OCI-LY3 (cell line): ENCODE data around the gene DNAJA4.

ENCODE experiments used
- H2AFZ ChIP-seq: fragments of 200-600, 300-600 bp; shearing (Covaris generic); 2 replicates; pipeline ENCODE4 v1.6.0; 2014; ENCODE audit warnings: antibody characterized with exemption, low read depth, low read length
- H3K27ac ChIP-seq: fragments of 200-600, 300-600 bp; sonication (generic); 2 replicates; pipeline ENCODE4 v1.5.1; 2014; ENCODE audit warnings: mild to moderate bottlenecking, low read length, moderate library complexity, mixed read lengths
- H3K27me3 ChIP-seq: fragments of 200-600, 300-600 bp; sonication (generic); 2 replicates; pipeline ENCODE4 v1.6.1; 2014; ENCODE audit warnings: low read depth, low read length, mixed read lengths
- H3K36me3 ChIP-seq: fragments of 200-600, 300-600 bp; sonication (generic); replicated peaks from 2 replicates; pipeline ENCODE3; 2014; ENCODE audit warnings: low read depth, low read length, mixed read lengths
- H3K4me1 ChIP-seq: fragments of 300-600, 200-600 bp; sonication (generic); 2 replicates; pipeline ENCODE4 v1.6.1; 2014; ENCODE audit warnings: low read length, mixed read lengths
- H3K4me2 ChIP-seq: fragments of 200-600, 300-600 bp; sonication (generic); 2 replicates; pipeline ENCODE4 v1.6.1; 2014; ENCODE audit warnings: low read length, mixed read lengths
- H3K4me3 ChIP-seq: fragments of 300-600, 200-600 bp; sonication (generic); 2 replicates; pipeline ENCODE4 v1.5.1; 2014; ENCODE audit warnings: antibody characterized with exemption, mild to moderate bottlenecking, low read length, moderate library complexity
- H3K79me2 ChIP-seq: fragments of 300-600, 200-600 bp; shearing (Covaris generic); 2 replicates; pipeline ENCODE4 v1.6.1; 2014; ENCODE audit warnings: mild to moderate bottlenecking, low read length, mixed read lengths
- H3K9ac ChIP-seq: fragments of 300-600, 200-600 bp; shearing (Covaris generic); 2 replicates; pipeline ENCODE4 v1.6.0; 2014; ENCODE audit warnings: mild to moderate bottlenecking, low read length, moderate library complexity
- H3K9me3 ChIP-seq: fragments of 200-600, 300-600 bp; shearing (Covaris generic); 2 replicates; pipeline ENCODE4 v1.6.1; 2014; ENCODE audit warnings: low read length, mixed read lengths; ENCODE audit not compliant: insufficient read depth
- H4K20me1 ChIP-seq: fragments of 200-600, 300-600 bp; sonication (generic); 2 replicates; pipeline ENCODE4 v1.6.1; 2016; ENCODE audit warnings: low read length, mixed read lengths; ENCODE audit not compliant: insufficient read depth
- CTCF ChIP-seq: fragments of 200-600, 300-600 bp; sonication (generic); IDR thresholded peaks from 2 replicates; pipeline ENCODE4 v1.5.1; 2014; ENCODE audit warnings: antibody characterized with exemption, low read length, low read depth
- EZH2phosphoT487 ChIP-seq: fragments of 200-600 bp; shearing (Covaris generic); IDR thresholded peaks from 2 replicates; pipeline ENCODE4 v1.6.1; 2018; ENCODE audit warnings: antibody characterized with exemption, mixed run types, low read depth

The DNAJA4 gene

GRCh38 chr15:78317145-78317836, 52.9 kb downstream of the DNAJA4 start:
- Histone ChIP-seq H3K27ac (peak overlapping the region; percentile 77), H3K9ac (peak overlapping the region; percentile 67), H3K36me3 (no peaks in the 10 kb centered on the region), H3K9me3 (no peaks in the 10 kb centered on the region), H3K27me3 (no peaks in the 10 kb centered on the region), H3K4me1 (peaks cover 21% of the 10 kb centered on the region), H4K20me1 (no peaks in the 10 kb centered on the region), H3K4me2 (peak overlapping the region; percentile 92), H3K4me3 (peak overlapping the region; percentile 69), H3K79me2 (no peaks in the 10 kb centered on the region), H2AFZ (peak overlapping the region; percentile 85)
- TF ChIP-seq CTCF (peak; percentile 32), EZH2phosphoT487 (no peak)

- no peaks in the 10 kb centered on the region for H3K79me2 ChIP-seq
- TF ChIP-seq EZH2phosphoT487: no peak
- TF ChIP-seq CTCF: no peak
- H3K9ac ChIP-seq: no peak overlapping the region
- H3K27me3 ChIP-seq: no peaks in the 10 kb centered on the region
- H4K20me1 ChIP-seq: no peaks in the 10 kb centered on the region
- no peaks in the 10 kb centered on the region for H3K9me3 ChIP-seq
- peaks cover 21% of the 10 kb centered on the region for H3K4me1 ChIP-seq
- no peak overlapping the region for H3K4me3 ChIP-seq
- no peak overlapping the region for H3K4me2 ChIP-seq
- no peaks in the 10 kb centered on the region for H3K36me3 ChIP-seq
- H2AFZ ChIP-seq: no peak overlapping the region
- no peak overlapping the region for H3K27ac ChIP-seq
Measured at GRCh38 chr15:78319588-78319987, 55.2 kb downstream of the DNAJA4 start.

- H4K20me1 ChIP-seq: no peaks in the 10 kb centered on the region
- no peaks in the 10 kb centered on the region for H3K36me3 ChIP-seq
Measured at GRCh38 chr15:78320183-78320582, 55.8 kb downstream of the DNAJA4 start.

More at GRCh38 chr15:78320183-78320582, 55.8 kb downstream of the DNAJA4 start:
- Histone ChIP-seq H3K4me2 (no peak overlapping the region), H2AFZ (no peak overlapping the region), H3K9me3 (no peaks in the 10 kb centered on the region), H3K27me3 (no peaks in the 10 kb centered on the region), H3K4me1 (peaks cover 21% of the 10 kb centered on the region), H3K4me3 (no peak overlapping the region), H3K9ac (no peak overlapping the region), H3K79me2 (no peaks in the 10 kb centered on the region), H3K27ac (no peak overlapping the region)
- TF ChIP-seq EZH2phosphoT487 (no peak), CTCF (no peak)
